ENCODE measurements around the gene PKNOX2. TPM values are rescaled to one million over a fixed set of nuclear protein-coding genes. Genes with fewer than 3 reads are reported as not detected.

Gene PKNOX2
- total RNA-seq, 4 donors from 2014 or later = 1.2 to 5.7 (median 2.2) TPM

DNA sequence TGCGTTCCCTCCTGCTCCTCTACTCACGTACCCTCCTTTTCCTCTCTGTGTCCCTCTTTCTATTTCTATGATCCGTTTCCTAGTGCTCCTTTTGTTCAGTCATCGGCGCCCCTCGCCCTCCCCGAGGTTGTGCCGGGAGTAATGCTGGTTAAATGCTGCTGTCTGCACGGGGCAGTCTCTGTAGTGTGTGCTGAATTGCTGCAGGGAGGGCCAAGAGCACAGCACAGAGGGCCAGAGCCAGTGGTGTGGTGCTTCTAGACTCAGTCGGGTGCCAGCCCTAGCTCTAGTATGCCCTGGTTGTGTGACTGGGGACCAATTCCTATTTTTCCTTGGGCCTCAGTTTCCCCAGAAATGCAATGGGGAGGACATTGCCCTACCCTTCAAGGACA is 98.3 kb downstream of the PKNOX2 start:
- peak overlapping the region in 2 of 4 donors; percentile 27 to 59 for H3K27ac ChIP-seq

DNA sequence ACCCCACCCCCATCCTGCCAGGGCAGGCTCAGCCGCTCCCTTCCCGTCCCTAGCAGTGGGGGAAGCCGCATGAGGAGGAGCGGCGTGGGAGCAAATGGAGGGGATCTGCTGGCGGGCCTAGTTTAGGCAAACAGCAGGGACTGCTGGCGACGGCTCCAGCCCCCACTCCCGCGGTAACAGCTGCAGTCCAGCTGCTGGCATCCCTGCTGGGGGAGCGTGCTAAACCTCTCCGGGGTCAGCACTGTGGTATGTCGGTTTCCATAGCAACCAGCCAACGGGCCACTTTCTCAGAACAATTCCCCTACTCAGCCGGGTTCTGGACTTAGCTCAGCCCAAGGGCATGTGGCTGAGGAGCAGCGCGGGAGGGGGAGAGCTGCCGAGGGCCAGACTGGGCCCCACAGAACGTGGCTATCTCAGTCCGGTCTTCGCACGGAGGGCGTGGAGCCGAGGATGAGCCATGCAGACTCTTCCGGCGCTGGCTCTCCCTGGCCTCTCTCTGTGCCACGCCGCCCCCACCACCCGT is 98.8 kb downstream of the PKNOX2 start:
- no peaks in the 10 kb centered on the region for H3K27me3 ChIP-seq
- H3K36me3 ChIP-seq = no peaks in the 10 kb centered on the region
- peaks cover 0 to 33% (median 10%) of the 10 kb centered on the region in 3 donors for H3K4me1 ChIP-seq
- ATAC-seq = peak; percentile 68
- TF ChIP-seq, protein P1, sequence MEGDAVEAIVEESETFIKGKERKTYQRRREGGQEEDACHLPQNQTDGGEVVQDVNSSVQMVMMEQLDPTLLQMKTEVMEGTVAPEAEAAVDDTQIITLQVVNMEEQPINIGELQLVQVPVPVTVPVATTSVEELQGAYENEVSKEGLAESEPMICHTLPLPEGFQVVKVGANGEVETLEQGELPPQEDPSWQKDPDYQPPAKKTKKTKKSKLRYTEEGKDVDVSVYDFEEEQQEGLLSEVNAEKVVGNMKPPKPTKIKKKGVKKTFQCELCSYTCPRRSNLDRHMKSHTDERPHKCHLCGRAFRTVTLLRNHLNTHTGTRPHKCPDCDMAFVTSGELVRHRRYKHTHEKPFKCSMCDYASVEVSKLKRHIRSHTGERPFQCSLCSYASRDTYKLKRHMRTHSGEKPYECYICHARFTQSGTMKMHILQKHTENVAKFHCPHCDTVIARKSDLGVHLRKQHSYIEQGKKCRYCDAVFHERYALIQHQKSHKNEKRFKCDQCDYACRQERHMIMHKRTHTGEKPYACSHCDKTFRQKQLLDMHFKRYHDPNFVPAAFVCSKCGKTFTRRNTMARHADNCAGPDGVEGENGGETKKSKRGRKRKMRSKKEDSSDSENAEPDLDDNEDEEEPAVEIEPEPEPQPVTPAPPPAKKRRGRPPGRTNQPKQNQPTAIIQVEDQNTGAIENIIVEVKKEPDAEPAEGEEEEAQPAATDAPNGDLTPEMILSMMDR (IDR thresholded peaks at IDR 0.05) = no peak
- TF ChIP-seq POLR2A (IDR thresholded peaks at IDR 0.05) (no peak), POLR2AphosphoS5 (IDR thresholded peaks at IDR 0.05) (no peak), EP300 (IDR thresholded peaks at IDR 0.05) (no peak)
- 0 to 17% methylated on average over 3 to 5 of the region's 29 CpGs for WGBS, 2 donors (ENCODE audit: low coverage in 1 of 2)
- H3K9me3 ChIP-seq = no peaks in the 10 kb centered on the region
- H3K27ac ChIP-seq = peak overlapping the region in 3 of 4 donors; percentile 20 to 59 (median 35)
- peak overlapping the region in 1 of 2 donors; percentile 26 for H3K4me3 ChIP-seq

More for the DNA sequence above, 98.3 kb downstream of the PKNOX2 start:
- Histone ChIP-seq H3K27me3 (no peaks in the 10 kb centered on the region), H3K36me3 (no peaks in the 10 kb centered on the region), H3K4me1 (peaks cover 0 to 33% (median 10%) of the 10 kb centered on the region in 3 donors), H3K4me3 (peak overlapping the region in 1 of 2 donors; percentile 26), H3K9me3 (no peaks in the 10 kb centered on the region)
- TF ChIP-seq POLR2A (IDR thresholded peaks at IDR 0.05) (no peak), EP300 (IDR thresholded peaks at IDR 0.05) (no peak)
- TF ChIP-seq, protein P1 (IDR thresholded peaks at IDR 0.05) = no peak
- ATAC-seq = peak; percentile 38
- WGBS, 2 donors (ENCODE audit: low coverage in 1 of 2) = 28 to 31% methylated on average over 3 to 5 of the region's 10 CpGs

DNA sequence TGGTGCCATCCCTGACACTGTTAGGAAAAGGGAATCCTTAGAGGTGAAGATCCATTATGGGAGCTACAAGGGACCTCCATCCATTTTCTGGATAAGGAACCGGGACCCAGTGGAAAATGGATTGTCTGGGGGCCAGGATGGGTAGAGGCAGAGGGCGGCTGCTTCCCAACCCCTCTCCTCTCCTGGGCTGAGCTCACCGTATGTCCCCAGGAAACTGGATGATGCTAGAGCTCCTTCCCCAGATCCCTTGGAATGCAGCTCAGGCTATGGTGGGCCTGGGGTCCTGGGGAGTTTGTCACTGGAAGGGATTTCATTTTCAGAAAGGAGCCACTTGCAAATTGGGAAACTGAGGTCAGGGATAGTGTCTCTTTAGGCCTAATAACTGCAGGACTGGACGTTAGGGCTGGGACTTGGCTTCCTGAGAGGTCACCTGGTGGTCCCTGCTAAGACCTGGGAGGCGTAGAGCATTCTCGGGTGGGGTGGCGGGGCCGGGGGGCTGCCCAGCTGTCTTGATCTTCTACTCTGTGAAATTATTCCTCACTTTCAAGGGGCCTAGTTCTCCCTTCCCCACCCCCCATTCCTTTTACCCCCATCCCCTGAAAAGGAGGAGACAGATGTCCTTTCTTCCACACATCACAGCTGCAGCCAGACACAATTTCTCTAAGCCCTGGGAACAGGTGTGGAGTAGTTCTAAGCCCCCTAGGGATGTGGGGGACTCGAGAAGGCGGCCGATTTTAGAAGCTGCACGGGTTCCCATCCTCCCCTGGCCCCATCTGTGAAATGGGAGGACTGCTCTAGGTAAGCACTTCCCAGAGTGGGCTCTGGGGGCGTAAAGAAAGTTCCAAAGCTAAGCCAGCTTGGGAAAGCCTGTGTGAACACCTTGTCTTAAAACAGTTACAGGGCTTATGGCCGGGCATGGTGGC is 99.8 kb downstream of the PKNOX2 start:
- Histone ChIP-seq H3K4me1 (peaks cover 0 to 33% (median 10%) of the 10 kb centered on the region in 3 donors), H3K9me3 (no peaks in the 10 kb centered on the region), H3K36me3 (no peaks in the 10 kb centered on the region), H3K27ac (peak overlapping the region in 3 of 4 donors; percentile 20 to 59 (median 35)), H3K27me3 (no peaks in the 10 kb centered on the region), H3K4me3 (no peak overlapping the region)
- ATAC-seq = no peak
- no peak for TF ChIP-seq EP300 (IDR thresholded peaks at IDR 0.05)
- TF ChIP-seq, protein P1 (IDR thresholded peaks at IDR 0.05) = no peak
- TF ChIP-seq POLR2AphosphoS5 (IDR thresholded peaks at IDR 0.05) = no peak
- TF ChIP-seq POLR2A (IDR thresholded peaks at IDR 0.05) = no peak
- WGBS, 2 donors (ENCODE audit: low coverage in 1 of 2) = 83% methylated on average over 1 of the region's 14 CpGs; no CpG with 5 or more reads in 1 of the 2 donors

DNA sequence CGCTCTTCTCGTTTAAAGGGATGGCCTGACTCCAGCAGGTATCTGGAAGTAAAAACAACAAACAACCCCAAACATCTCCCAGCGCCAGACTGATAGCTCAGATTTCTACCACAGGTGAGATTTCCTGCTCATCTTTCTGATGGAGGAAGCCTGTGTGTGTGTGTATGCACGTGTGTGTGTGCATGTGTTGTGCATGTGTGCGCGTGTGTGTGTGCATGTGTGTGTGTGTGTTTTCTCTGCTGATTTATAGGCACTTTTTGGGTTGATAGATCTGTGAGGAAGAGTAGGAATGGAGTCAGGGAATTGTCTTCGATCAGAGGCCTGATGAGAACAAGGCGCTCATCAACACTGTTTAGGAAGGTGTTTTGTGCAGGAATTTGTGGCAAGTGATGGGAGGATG is 103.0 kb downstream of the PKNOX2 start:
- H3K36me3 ChIP-seq = no peaks in the 10 kb centered on the region
- no peaks in the 10 kb centered on the region for H3K9me3 ChIP-seq
- no peak overlapping the region for H3K4me3 ChIP-seq
- no peak for TF ChIP-seq POLR2AphosphoS5 (IDR thresholded peaks at IDR 0.05)
- no peak for TF ChIP-seq EP300 (IDR thresholded peaks at IDR 0.05)
- no peak for TF ChIP-seq POLR2A (IDR thresholded peaks at IDR 0.05)
- TF ChIP-seq, protein P1 (IDR thresholded peaks at IDR 0.05) = no peak
- WGBS, 2 donors (ENCODE audit: low coverage in 1 of 2) = 87 to 100% methylated on average over 4 to 6 of the region's 8 CpGs
- H3K27ac ChIP-seq = no peak overlapping the region
- peaks cover 0 to 19% (median 10%) of the 10 kb centered on the region in 3 donors for H3K4me1 ChIP-seq
- H3K27me3 ChIP-seq = no peaks in the 10 kb centered on the region
- ATAC-seq = no peak

All from gastroesophageal sphincter (tissue), 4 donors.